Measurements from ENCODE around the gene HOXD9.

The HOXD9 gene

DNA sequence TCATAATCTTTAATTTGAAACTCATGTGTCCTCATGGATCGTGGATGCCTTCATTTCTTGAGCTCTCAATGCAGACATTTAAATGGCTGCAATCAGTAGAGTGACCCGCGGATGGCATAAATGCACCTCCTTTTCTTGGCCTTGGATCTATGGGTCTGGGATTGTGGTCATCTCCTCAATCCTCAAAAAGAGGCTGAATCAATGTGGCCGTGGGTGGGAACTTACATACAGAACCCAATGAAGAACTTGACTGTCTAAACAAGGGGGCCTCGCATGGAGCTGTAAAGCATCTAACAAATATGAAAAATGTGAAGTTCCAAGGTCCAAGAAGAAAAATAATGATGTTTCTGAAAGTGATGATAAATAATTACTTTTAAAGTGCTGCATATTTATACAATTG lies 27.1 kb upstream of the HOXD9 start:
- Histone ChIP-seq H3K36me3 (ENCODE audit: insufficient read depth, low read length) (no peaks in the 10 kb centered on the region), H3K9ac (ENCODE audit: low read length) (no peak overlapping the region), H3K9me3 (ENCODE audit: low read length) (peaks cover 3% of the 10 kb centered on the region), H3K4me3 (ENCODE audit: low read depth in 1 of 2, low read length in 2 of 2) (no peak overlapping the region), H3K27ac (ENCODE audit: low read depth, low read length) (no peak overlapping the region), H3K4me1 (ENCODE audit: insufficient read depth, low read length) (peaks cover 13% of the 10 kb centered on the region), H3K27me3 (ENCODE audit: control insufficient read depth in 1 of 2, insufficient read depth in 2 of 2, low read length in 2 of 2) (peaks cover 83 to 98% of the 10 kb centered on the region in 2 donors)

DNA sequence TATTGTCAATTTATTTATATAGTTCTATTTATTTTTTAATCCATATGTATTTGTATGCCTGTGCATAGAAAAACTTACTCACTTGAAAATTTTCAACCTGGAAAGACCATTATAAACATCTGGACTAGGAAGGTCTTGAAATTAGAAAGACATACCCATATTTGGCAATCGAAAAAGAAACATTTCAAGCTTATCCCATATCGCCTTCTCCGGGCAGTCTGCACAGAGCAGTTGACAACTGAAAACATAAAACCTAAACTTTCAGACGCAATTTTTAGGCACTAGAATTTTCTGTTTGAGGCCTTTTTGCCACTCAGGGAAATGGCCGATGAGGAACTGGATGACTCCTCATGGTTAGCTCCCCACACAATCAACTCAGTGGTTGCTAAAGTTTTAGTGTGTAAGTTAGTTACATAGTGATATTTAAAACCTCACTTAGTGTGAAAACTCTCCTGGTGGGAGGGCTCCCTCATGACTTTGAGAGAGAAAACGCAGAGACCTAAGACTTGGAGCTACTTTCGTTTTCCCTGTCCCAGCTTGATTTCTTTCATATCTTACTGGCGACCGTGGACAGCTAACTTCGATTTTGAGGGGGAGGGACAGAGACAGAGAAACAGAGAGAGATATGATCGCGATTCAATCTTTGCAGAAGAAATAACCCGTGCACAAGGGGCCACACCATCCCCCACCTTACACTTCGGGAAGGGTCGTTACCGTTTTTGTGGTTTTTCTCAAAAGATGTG lies 26.1 kb upstream of the HOXD9 start:
- peaks cover 85 to 96% of the 10 kb centered on the region in 2 donors for H3K27me3 ChIP-seq (ENCODE audit: control insufficient read depth in 1 of 2, insufficient read depth in 2 of 2, low read length in 2 of 2)
- H3K9ac ChIP-seq (ENCODE audit: low read length): no peak overlapping the region
- peak overlapping the region; percentile 49 to 51 for H3K4me3 ChIP-seq (ENCODE audit: low read depth in 1 of 2, low read length in 2 of 2)
- peaks cover 13% of the 10 kb centered on the region for H3K4me1 ChIP-seq (ENCODE audit: insufficient read depth, low read length)
- no peak overlapping the region for H3K27ac ChIP-seq (ENCODE audit: low read depth, low read length)
- peaks cover 3% of the 10 kb centered on the region for H3K9me3 ChIP-seq (ENCODE audit: low read length)
- H3K36me3 ChIP-seq (ENCODE audit: insufficient read depth, low read length): no peaks in the 10 kb centered on the region

DNA sequence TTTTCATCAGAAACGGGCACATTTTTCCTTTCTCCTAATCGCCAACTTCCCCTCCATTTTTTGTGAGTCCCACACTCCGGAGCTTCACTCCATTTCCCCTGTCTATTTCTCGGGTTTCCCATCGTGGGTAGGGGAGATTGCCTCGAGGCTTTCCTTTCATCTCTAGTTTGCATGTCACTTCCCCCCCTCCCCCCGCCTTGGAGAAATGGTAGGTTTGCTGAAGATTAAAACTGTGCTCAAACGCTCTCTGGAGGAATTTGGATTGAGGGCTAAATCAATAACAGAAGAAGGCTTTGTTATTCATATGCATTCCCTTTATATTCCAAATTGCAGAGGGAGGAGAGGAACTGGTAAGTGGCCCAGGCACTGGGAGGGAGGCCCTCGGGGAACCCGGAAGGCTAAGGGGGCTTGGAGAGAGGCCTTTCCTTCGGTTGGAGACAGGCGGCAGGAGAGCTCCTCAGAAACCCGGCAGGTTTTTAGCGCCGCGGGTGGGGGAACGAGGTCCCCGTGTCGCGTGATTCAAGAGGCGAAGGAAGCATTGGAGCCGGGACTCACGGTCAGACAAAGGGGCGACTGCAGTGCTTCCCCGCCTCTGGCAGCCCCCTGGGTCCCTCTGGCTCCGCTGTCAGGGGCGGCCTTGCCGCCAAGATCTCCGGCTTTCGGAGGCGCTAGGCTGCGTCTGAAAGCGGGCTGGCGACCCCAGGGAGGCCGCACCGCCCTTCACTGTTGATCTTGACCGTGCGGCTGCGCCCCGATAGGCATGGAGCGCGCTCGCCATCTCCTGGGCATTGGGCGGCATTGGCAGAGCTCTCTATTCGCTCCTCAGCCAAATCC lies 25.3 kb upstream of the HOXD9 start:
- peaks cover 89 to 95% of the 10 kb centered on the region in 2 donors for H3K27me3 ChIP-seq (ENCODE audit: control insufficient read depth in 1 of 2, insufficient read depth in 2 of 2, low read length in 2 of 2)
- H3K36me3 ChIP-seq (ENCODE audit: insufficient read depth, low read length): no peaks in the 10 kb centered on the region
- H3K4me3 ChIP-seq (ENCODE audit: low read depth in 1 of 2, low read length in 2 of 2): peak overlapping the region; percentile 36 to 51
- H3K27ac ChIP-seq (ENCODE audit: low read depth, low read length): no peak overlapping the region
- peaks cover 3% of the 10 kb centered on the region for H3K9me3 ChIP-seq (ENCODE audit: low read length)
- H3K9ac ChIP-seq (ENCODE audit: low read length): no peak overlapping the region
- H3K4me1 ChIP-seq (ENCODE audit: insufficient read depth, low read length): peaks cover 13% of the 10 kb centered on the region

DNA sequence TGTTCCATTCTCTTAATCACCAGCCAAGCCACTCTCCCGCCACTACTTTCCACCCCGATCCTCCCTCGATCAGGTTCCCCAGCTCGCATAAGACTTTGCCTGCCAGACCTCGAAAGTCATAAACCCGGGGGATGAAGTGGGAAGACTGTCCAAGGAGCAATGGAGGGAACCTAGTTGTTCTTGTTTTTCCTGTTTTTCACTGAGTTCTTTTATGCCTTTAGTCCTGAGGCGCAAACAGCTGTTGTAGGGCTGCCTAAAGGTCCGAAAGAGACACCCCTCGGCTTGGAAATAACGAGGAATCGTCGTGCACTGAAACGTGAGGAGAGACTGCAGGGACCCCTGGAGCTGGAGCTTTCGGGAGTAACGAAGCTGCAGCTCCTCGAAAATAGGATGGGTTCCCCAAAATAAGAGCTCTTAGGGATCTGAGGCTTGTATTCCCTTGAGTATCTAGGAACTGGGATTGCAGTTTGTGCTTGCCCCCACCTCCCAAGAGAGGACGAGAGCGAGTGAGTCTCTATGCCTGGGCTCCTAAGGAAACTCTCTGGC lies 24.6 kb upstream of the HOXD9 start:
- no peak overlapping the region for H3K9ac ChIP-seq (ENCODE audit: low read length)
- peaks cover 89 to 96% of the 10 kb centered on the region in 2 donors for H3K27me3 ChIP-seq (ENCODE audit: control insufficient read depth in 1 of 2, insufficient read depth in 2 of 2, low read length in 2 of 2)
- peak overlapping the region in 1 of 2 donors; percentile 51 for H3K4me3 ChIP-seq (ENCODE audit: low read depth in 1 of 2, low read length in 2 of 2)
- H3K9me3 ChIP-seq (ENCODE audit: low read length): peaks cover 3% of the 10 kb centered on the region
- peaks cover 13% of the 10 kb centered on the region for H3K4me1 ChIP-seq (ENCODE audit: insufficient read depth, low read length)
- no peak overlapping the region for H3K27ac ChIP-seq (ENCODE audit: low read depth, low read length)
- H3K36me3 ChIP-seq (ENCODE audit: insufficient read depth, low read length): no peaks in the 10 kb centered on the region

DNA sequence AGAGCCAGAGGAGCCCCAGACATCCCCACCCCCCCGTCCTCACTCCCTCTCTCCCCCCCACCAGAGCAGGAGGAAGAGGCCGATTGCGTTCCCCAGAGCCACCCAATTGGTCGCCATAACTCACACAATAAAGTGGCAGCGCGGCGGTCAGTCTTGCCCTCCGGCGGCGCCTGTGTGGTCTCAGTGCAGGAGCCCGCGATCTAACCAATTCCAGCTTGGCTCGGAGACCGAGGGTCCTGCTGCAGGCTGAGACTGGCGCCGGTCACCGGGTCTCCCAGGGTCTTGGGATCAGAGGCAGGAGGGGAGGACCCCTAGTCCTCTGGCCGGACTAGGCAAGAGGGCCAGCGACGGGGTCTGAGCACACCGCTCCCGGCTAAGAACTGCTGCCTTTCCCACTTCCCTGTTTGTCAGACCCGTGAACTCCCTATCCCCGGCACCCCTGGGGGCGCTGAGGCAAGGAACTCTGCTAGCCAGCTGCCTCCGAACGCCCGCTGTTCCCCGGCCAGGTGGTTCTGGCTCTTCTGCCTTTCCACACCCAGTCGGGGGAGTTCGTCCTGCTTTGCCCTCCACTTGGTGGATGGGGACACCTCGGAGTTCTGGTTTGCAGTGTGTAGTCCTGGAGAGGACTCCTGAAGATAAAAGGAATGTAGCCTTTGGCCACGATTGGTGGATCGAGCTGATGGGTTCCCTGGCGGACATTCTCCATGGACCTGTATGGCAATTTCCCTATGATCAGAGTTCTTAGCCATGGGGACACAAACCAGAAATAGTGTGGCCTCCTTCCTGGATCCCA lies 24.0 kb upstream of the HOXD9 start:
- Histone ChIP-seq H3K27me3 (ENCODE audit: control insufficient read depth in 1 of 2, insufficient read depth in 2 of 2, low read length in 2 of 2) (peaks cover 85 to 96% of the 10 kb centered on the region in 2 donors), H3K4me3 (ENCODE audit: low read depth in 1 of 2, low read length in 2 of 2) (no peak overlapping the region), H3K9ac (ENCODE audit: low read length) (no peak overlapping the region), H3K36me3 (ENCODE audit: insufficient read depth, low read length) (no peaks in the 10 kb centered on the region), H3K9me3 (ENCODE audit: low read length) (peaks cover 3% of the 10 kb centered on the region), H3K4me1 (ENCODE audit: insufficient read depth, low read length) (peaks cover 9% of the 10 kb centered on the region), H3K27ac (ENCODE audit: low read depth, low read length) (no peak overlapping the region)

DNA sequence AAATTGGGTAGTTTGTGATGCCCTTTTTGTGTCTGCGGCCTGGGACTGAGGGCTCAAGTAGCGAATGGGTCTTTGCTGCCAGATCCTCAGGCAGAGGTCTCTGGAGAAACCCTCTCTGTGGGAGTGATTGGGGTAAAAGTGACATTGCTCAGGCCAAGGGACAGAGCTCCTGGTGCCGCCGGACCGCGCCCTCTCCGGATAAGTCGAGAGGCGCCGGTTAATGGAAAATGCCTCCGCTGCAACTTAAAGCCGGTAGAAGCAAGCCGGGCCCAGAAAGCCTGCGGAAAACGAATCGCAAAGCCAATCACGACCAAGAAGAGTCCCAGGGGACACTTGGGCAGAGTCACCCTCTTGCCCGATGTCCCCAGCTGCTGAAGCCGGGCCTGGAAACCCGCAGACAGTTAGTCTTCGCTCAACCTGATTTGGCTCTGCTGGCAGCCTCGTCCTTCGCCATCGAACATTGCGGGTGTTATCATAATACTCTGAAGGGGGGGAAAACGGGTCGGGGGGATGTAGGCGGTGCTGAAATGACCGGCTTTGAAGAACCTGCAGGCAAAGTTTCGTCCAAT lies 23.3 kb upstream of the HOXD9 start:
- no peak overlapping the region for H3K4me3 ChIP-seq (ENCODE audit: low read depth in 1 of 2, low read length in 2 of 2)
- peaks cover 82 to 96% of the 10 kb centered on the region in 2 donors for H3K27me3 ChIP-seq (ENCODE audit: control insufficient read depth in 1 of 2, insufficient read depth in 2 of 2, low read length in 2 of 2)
- no peak overlapping the region for H3K9ac ChIP-seq (ENCODE audit: low read length)
- no peak overlapping the region for H3K27ac ChIP-seq (ENCODE audit: low read depth, low read length)
- H3K4me1 ChIP-seq (ENCODE audit: insufficient read depth, low read length): peaks cover 14% of the 10 kb centered on the region
- no peaks in the 10 kb centered on the region for H3K9me3 ChIP-seq (ENCODE audit: low read length)
- H3K36me3 ChIP-seq (ENCODE audit: insufficient read depth, low read length): no peaks in the 10 kb centered on the region

DNA sequence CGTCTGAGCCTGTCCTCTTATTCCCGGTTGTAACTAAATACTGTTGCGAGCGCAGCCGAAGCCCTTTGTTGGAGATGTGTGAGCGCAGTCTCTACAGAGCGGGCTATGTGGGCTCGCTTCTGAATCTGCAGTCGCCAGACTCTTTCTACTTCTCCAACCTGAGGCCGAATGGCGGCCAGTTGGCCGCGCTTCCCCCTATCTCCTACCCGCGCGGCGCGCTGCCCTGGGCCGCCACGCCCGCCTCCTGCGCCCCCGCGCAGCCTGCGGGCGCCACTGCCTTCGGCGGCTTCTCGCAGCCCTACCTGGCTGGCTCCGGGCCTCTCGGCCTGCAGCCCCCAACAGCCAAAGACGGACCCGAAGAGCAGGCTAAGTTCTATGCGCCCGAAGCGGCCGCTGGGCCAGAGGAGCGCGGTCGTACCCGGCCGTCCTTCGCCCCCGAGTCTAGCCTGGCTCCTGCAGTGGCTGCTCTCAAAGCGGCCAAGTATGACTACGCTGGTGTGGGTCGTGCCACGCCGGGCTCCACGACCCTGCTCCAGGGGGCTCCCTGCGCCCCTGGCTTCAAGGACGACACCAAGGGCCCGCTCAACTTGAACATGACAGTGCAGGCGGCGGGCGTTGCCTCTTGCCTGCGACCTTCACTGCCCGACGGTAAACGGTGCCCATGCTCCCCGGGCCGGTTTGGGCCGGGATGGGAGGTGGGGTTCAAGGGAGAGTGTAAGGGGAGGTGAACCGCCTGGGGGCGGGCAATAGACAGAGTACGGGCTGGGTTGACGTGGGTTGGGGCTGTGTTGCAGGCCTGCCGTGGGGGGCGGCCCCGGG lies 22.6 kb upstream of the HOXD9 start, which contains the start of gene HOXD12:
TSS of gene HOXD12 (plus strand) at position 68 of the 819 bp plus-strand sequence. CDS start at position 75, 7 bp downstream.
- H3K36me3 ChIP-seq (ENCODE audit: insufficient read depth, low read length): no peaks in the 10 kb centered on the region
- peaks cover 79 to 96% of the 10 kb centered on the region in 2 donors for H3K27me3 ChIP-seq (ENCODE audit: control insufficient read depth in 1 of 2, insufficient read depth in 2 of 2, low read length in 2 of 2)
- H3K9ac ChIP-seq (ENCODE audit: low read length): no peak within 1 kb of the TSS
- no peak within 1 kb of the TSS for H3K4me3 ChIP-seq (ENCODE audit: low read depth in 1 of 2, low read length in 2 of 2)
- no peak within 1 kb of the TSS for H3K27ac ChIP-seq (ENCODE audit: low read depth, low read length)
- no peaks in the 10 kb centered on the region for H3K9me3 ChIP-seq (ENCODE audit: low read length)
- H3K4me1 ChIP-seq (ENCODE audit: insufficient read depth, low read length): peaks cover 15% of the 10 kb centered on the region

DNA sequence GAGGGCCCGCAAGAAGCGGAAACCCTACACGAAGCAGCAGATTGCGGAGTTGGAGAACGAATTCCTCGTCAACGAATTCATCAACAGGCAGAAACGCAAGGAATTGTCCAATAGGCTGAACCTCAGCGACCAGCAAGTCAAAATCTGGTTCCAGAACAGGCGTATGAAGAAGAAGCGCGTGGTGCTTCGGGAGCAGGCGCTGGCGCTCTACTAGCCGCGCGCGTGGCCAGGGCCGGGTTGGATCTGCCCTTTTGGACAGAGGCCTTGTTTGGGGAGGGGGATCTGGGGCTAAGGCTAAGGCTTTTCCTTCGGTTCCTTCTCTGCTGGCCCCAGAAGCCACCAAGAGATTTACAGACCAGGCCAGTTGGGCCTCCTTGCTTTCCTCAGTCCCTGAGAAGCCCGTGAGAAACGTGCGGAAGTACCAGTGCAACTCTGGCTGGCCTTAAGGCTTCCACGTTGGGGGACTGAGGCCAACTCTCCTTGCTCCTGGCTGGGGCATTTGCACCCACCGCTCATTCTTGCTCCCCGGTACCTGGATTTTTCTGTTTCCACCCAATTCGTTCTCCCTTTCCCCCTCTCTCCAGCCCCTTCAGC lies 21.9 kb upstream of the HOXD9 start:
- H3K27ac ChIP-seq (ENCODE audit: low read depth, low read length): no peak overlapping the region
- H3K4me3 ChIP-seq (ENCODE audit: low read depth in 1 of 2, low read length in 2 of 2): no peak overlapping the region
- H3K9ac ChIP-seq (ENCODE audit: low read length): no peak overlapping the region
- H3K36me3 ChIP-seq (ENCODE audit: insufficient read depth, low read length): no peaks in the 10 kb centered on the region
- H3K27me3 ChIP-seq (ENCODE audit: control insufficient read depth in 1 of 2, insufficient read depth in 2 of 2, low read length in 2 of 2): peaks cover 79 to 96% of the 10 kb centered on the region in 2 donors
- H3K4me1 ChIP-seq (ENCODE audit: insufficient read depth, low read length): peaks cover 15% of the 10 kb centered on the region
- H3K9me3 ChIP-seq (ENCODE audit: low read length): no peaks in the 10 kb centered on the region

DNA sequence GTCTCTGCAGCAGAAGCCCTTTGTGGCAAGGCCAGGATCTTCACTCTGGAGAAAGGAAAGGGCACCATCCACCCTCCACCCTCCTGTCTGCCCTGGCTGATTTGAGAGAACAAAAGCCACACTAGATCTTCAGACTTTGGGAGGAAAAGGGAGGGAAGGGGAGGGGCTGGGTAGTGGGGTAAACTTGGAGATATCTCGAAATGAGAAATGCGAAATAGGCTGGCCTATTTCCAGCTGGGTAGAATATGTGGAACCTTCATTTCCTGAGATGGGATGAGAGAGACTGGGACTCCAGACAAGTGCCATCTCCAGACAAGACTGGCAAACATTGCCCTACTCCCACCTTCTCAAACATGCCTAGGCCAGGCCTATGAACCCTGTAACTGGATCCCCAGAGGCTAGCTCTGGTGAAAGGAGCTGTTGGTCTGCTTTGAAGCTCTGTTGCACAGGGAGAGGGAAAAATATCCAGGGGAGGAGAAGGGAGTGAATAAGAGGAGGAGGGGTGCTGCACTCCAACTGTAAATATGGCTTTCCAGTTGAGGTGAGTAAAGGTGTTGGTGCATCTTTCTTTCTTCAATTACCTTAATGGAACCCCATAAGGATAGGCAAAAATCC lies 21.2 kb upstream of the HOXD9 start:
- H3K27me3 ChIP-seq (ENCODE audit: control insufficient read depth in 1 of 2, insufficient read depth in 2 of 2, low read length in 2 of 2): peaks cover 74 to 96% of the 10 kb centered on the region in 2 donors
- no peak overlapping the region for H3K9ac ChIP-seq (ENCODE audit: low read length)
- H3K4me3 ChIP-seq (ENCODE audit: low read depth in 1 of 2, low read length in 2 of 2): no peak overlapping the region
- H3K4me1 ChIP-seq (ENCODE audit: insufficient read depth, low read length): peaks cover 18% of the 10 kb centered on the region
- H3K27ac ChIP-seq (ENCODE audit: low read depth, low read length): no peak overlapping the region
- H3K9me3 ChIP-seq (ENCODE audit: low read length): no peaks in the 10 kb centered on the region
- H3K36me3 ChIP-seq (ENCODE audit: insufficient read depth, low read length): no peaks in the 10 kb centered on the region

Data from muscle layer of colon (tissue), 2 donors.